ENCODE results near the gene SAFB. TPM values are rescaled to one million over a fixed set of nuclear protein-coding genes. Genes with fewer than 3 reads are reported as not detected.

Gene SAFB
- total RNA-seq, 4 donors from 2014 or later = 39.7 to 73.6 (median 65.2) TPM

DNA sequence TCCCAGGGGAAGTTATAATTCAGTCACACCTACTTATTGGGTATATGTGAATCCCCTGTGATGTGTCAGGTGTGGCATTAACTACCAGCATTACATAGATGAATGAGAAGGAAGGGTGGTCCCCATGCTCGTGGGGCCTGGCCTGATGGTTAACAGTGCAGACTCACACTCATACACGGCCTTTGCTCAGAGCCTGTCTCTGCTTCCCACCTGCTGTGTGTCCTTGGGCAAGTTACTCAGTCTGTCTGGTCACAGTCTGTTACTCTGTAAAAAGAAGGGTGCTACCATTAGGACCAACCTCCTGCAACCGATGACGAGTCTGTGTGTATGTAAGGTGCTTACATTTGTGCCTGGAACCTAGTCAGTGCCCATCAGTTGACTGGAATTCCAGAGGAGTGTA, 23.8 kb downstream of the SAFB start:
- Histone ChIP-seq H3K4me1 (peaks cover 0 to 24% (median 0%) of the 10 kb centered on the region in 3 donors), H3K4me3 (no peak overlapping the region), H3K27ac (no peak overlapping the region), H3K36me3 (peaks cover 11 to 93% of the 10 kb centered on the region in 2 donors), H3K9me3 (no peaks in the 10 kb centered on the region), H3K27me3 (no peaks in the 10 kb centered on the region)
- WGBS, 2 donors (ENCODE audit: low coverage in 1 of 2) = 100% methylated on average over 1 of the region's 4 CpGs; no CpG with 5 or more reads in 1 of the 2 donors
- no peak for ATAC-seq
- no peak for TF ChIP-seq POLR2AphosphoS5 (IDR thresholded peaks at IDR 0.05)
- TF ChIP-seq, protein P1, sequence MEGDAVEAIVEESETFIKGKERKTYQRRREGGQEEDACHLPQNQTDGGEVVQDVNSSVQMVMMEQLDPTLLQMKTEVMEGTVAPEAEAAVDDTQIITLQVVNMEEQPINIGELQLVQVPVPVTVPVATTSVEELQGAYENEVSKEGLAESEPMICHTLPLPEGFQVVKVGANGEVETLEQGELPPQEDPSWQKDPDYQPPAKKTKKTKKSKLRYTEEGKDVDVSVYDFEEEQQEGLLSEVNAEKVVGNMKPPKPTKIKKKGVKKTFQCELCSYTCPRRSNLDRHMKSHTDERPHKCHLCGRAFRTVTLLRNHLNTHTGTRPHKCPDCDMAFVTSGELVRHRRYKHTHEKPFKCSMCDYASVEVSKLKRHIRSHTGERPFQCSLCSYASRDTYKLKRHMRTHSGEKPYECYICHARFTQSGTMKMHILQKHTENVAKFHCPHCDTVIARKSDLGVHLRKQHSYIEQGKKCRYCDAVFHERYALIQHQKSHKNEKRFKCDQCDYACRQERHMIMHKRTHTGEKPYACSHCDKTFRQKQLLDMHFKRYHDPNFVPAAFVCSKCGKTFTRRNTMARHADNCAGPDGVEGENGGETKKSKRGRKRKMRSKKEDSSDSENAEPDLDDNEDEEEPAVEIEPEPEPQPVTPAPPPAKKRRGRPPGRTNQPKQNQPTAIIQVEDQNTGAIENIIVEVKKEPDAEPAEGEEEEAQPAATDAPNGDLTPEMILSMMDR (IDR thresholded peaks at IDR 0.05) = no peak
- TF ChIP-seq POLR2A (IDR thresholded peaks at IDR 0.05) = no peak
- TF ChIP-seq EP300 (IDR thresholded peaks at IDR 0.05) = no peak

DNA sequence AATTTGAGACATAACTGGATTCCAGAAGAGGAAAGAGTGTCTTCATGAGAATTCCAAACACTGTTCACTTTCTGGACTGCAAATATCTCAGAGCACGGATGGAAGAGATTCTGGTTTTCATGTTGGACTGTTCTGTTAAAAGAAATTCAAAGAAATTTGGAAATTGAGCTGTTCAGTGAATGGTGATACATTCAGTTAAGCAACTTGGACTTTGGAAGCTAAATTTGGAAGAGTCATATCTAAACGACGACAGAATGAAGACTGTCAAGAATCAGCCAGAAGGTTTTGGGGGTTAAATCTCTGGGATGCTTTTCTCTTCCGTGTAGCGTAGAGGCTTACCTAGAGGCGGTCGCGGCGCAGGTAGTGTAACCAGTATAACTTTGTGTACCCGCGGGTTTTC, 25.6 kb downstream of the SAFB start:
- Histone ChIP-seq H3K36me3 (peaks cover 11 to 93% of the 10 kb centered on the region in 2 donors), H3K9me3 (no peaks in the 10 kb centered on the region), H3K27me3 (no peaks in the 10 kb centered on the region), H3K4me3 (no peak overlapping the region), H3K4me1 (peaks cover 0 to 22% (median 0%) of the 10 kb centered on the region in 3 donors), H3K27ac (no peak overlapping the region)
- 82 to 91% methylated on average over 5 to 11 of the region's 11 CpGs for WGBS, 2 donors (ENCODE audit: low coverage in 1 of 2)
- TF ChIP-seq POLR2AphosphoS5 (IDR thresholded peaks at IDR 0.05) (no peak), POLR2A (IDR thresholded peaks at IDR 0.05) (no peak), EP300 (IDR thresholded peaks at IDR 0.05) (no peak)
- TF ChIP-seq, protein P1 (IDR thresholded peaks at IDR 0.05) = no peak
- no peak for ATAC-seq

DNA sequence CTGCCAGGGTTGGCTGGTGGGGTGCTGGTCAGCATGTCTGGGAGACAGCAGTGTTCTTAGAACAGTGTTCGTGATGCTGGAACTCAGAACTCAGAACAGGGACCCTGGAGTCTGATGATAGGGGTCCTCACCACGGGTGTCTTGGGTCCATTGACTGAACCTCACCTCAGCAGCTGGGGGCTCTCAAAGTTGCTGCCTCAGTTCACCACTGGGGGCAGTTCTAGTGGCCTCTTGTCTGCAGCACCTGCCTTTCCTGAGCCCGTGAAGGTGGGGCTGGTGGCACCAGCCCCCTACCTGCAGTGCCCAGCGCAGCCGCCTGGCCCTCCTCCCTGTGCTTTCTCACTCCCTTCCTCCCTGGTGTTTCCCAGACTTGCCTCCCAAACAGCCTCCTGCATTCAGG, 28.5 kb downstream of the SAFB start:
- H3K27me3 ChIP-seq = no peaks in the 10 kb centered on the region
- TF ChIP-seq EP300 (IDR thresholded peaks at IDR 0.05) (no peak), POLR2A (IDR thresholded peaks at IDR 0.05) (no peak), POLR2AphosphoS5 (IDR thresholded peaks at IDR 0.05) (no peak)
- TF ChIP-seq, protein P1 (IDR thresholded peaks at IDR 0.05) = no peak
- H3K4me3 ChIP-seq = no peak overlapping the region
- H3K4me1 ChIP-seq = no peaks in the 10 kb centered on the region
- WGBS, 2 donors (ENCODE audit: low coverage in 1 of 2) = 77 to 100% methylated on average over 1 to 3 of the region's 5 CpGs
- no peaks in the 10 kb centered on the region for H3K9me3 ChIP-seq
- H3K36me3 ChIP-seq = peaks cover 11 to 93% of the 10 kb centered on the region in 2 donors
- no peak for ATAC-seq
- no peak overlapping the region for H3K27ac ChIP-seq

GRCh38 chr19:5652261-5652660, 29.4 kb downstream of the SAFB start:
- TF ChIP-seq POLR2AphosphoS5 (IDR thresholded peaks at IDR 0.05) (no peak), POLR2A (IDR thresholded peaks at IDR 0.05) (no peak), EP300 (IDR thresholded peaks at IDR 0.05) (no peak)
- TF ChIP-seq, protein P1 (IDR thresholded peaks at IDR 0.05) = no peak
- H3K9me3 ChIP-seq = no peaks in the 10 kb centered on the region
- WGBS, 2 donors (ENCODE audit: low coverage in 1 of 2) = 86% methylated on average over 6 to 7 of the region's 10 CpGs
- ATAC-seq = no peak
- H3K4me1 ChIP-seq = no peaks in the 10 kb centered on the region
- H3K27me3 ChIP-seq = no peaks in the 10 kb centered on the region
- no peak overlapping the region for H3K27ac ChIP-seq
- no peak overlapping the region for H3K4me3 ChIP-seq
- H3K36me3 ChIP-seq = peaks cover 4 to 93% of the 10 kb centered on the region in 2 donors

DNA sequence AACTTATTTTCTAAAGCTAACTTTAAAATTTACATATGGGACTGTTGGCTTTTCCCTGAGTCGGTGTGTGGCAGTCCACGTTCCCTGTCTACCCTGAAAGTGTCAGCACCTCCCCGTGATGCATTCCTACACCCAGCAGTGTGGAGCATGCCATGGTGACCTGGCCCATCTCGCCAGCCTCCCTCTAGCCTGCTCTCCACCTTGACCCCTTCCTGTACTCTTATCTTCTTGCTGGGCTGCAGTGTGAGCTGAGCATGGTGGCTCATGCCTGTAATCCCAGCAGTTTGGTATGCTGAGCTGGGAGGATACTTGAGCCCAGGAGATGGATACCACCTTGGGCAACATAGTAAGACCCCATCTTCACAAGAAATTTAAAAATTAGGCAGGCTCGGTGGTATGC, 32.0 kb downstream of the SAFB start:
- peaks cover 5 to 100% of the 10 kb centered on the region in 2 donors for H3K36me3 ChIP-seq
- no peaks in the 10 kb centered on the region for H3K4me1 ChIP-seq
- H3K27ac ChIP-seq = no peak overlapping the region
- ATAC-seq = no peak
- no peaks in the 10 kb centered on the region for H3K27me3 ChIP-seq
- 86 to 93% methylated on average over 2 to 5 of the region's 5 CpGs for WGBS, 2 donors (ENCODE audit: low coverage in 1 of 2)
- TF ChIP-seq, protein P1 (IDR thresholded peaks at IDR 0.05) = no peak
- TF ChIP-seq EP300 (IDR thresholded peaks at IDR 0.05) = no peak
- no peak for TF ChIP-seq POLR2A (IDR thresholded peaks at IDR 0.05)
- H3K9me3 ChIP-seq = no peaks in the 10 kb centered on the region
- H3K4me3 ChIP-seq = no peak overlapping the region

Measured in gastroesophageal sphincter (tissue), 4 donors.